HepG2 (cell line): ENCODE data around the gene RPA1. TPM values are rescaled to one million over a fixed set of nuclear protein-coding genes. Genes with fewer than 3 reads are reported as not detected.

Source experiments
- ARNTL ChIP-seq: sonication (generic); formaldehyde crosslinking; IDR thresholded peaks from 2 replicates; pipeline ENCODE4 v1.4.0; 2020; ENCODE audit warnings: mild to moderate bottlenecking, missing genetic modification reagents
- DPF2 ChIP-seq: sonication (generic); formaldehyde crosslinking; IDR thresholded peaks from 2 replicates; pipeline ENCODE4 v1.4.0; 2020; ENCODE audit warnings: mild to moderate bottlenecking, low read depth, missing genetic modification reagents, borderline replicate concordance
- ELF4 ChIP-seq: sonication (generic); formaldehyde crosslinking; IDR thresholded peaks from 2 replicates; pipeline ENCODE4 v1.5.0; 2020; ENCODE audit warnings: missing genetic modification reagents, mild to moderate bottlenecking, moderate library complexity, borderline replicate concordance
- ESRRA ChIP-seq: sonication (generic); formaldehyde crosslinking; IDR thresholded peaks from 2 replicates; pipeline ENCODE4 v1.5.1; 2020; ENCODE audit warnings: mild to moderate bottlenecking, low read depth, missing genetic modification reagents
- HDAC2 ChIP-seq: sonication (generic); formaldehyde crosslinking; IDR thresholded peaks from 2 replicates; pipeline ENCODE4 v1.4.0; 2020; ENCODE audit warnings: missing genetic modification reagents
- ISL2 ChIP-seq: sonication (generic); formaldehyde crosslinking; IDR thresholded peaks from 2 replicates; pipeline ENCODE4 v1.5.0; 2020; ENCODE audit warnings: missing genetic modification reagents
- MTA3 ChIP-seq: sonication (generic); formaldehyde crosslinking; IDR thresholded peaks from 2 replicates; pipeline ENCODE4 v1.4.0; 2020; ENCODE audit warnings: missing genetic modification reagents
- PTBP1 ChIP-seq: fragments of 200-400 bp; formaldehyde crosslinking; IDR thresholded peaks from 2 replicates; pipeline ENCODE4 v1.6.1; 2018; ENCODE audit warnings: low read length, low read depth; ENCODE audit not compliant: poor library complexity, severe bottlenecking
- SCMH1 ChIP-seq: sonication (generic); formaldehyde crosslinking; IDR thresholded peaks from 2 replicates; pipeline ENCODE4 v1.9.0; 2021; ENCODE audit warnings: missing genetic modification reagents, mild to moderate bottlenecking, borderline replicate concordance
- U2AF1 ChIP-seq: fragments of 200-400 bp; formaldehyde crosslinking; optimal IDR thresholded peaks from 2 replicates; pipeline ENCODE3; 2017; ENCODE audit warnings: mild to moderate bottlenecking, low read depth, low read length
- ZNF274 ChIP-seq: sonication (generic); formaldehyde crosslinking; IDR thresholded peaks from 2 replicates; pipeline ENCODE4 v1.5.1; 2020; ENCODE audit warnings: mild to moderate bottlenecking, missing genetic modification reagents
- ZNF3 ChIP-seq: IDR thresholded peaks from 2 replicates; pipeline ENCODE4 v1.7.0; 2017; ENCODE audit warnings: inconsistent platforms
- ZNF430 ChIP-seq: sonication (generic); formaldehyde crosslinking; IDR thresholded peaks from 2 replicates; pipeline ENCODE4 v1.9.0; 2021; ENCODE audit warnings: mild to moderate bottlenecking, missing genetic modification reagents
- ZNF556 ChIP-seq: sonication (generic); formaldehyde crosslinking; IDR thresholded peaks from 2 replicates; pipeline ENCODE4 v1.4.0; 2020; ENCODE audit warnings: mild to moderate bottlenecking, missing genetic modification reagents, borderline replicate concordance
- ZNF589 ChIP-seq: sonication (generic); formaldehyde crosslinking; conservative IDR thresholded peaks from 2 replicates; pipeline ENCODE4 v1.8.0; 2022; ENCODE audit warnings: mild to moderate bottlenecking, moderate library complexity, missing genetic modification reagents
- polyA plus RNA-seq, 8 experiments: library from polyadenylated mRNA; depleted of rRNA in 3 of 8; stranded (reverse) in 7 of 8; unstranded in 1 of 8; fragments of >200 nt; fragmentation: Illumina TruSeq in 4 of 8; extraction: Trizol in 4 of 8; gene quantifications; 2 replicates each; pipeline versions ENCODE4 v1.2.1 to v1.2.3, GENCODE V29; 2011 to 2016; ENCODE audit warnings: low read depth in 4 of 8, missing spikeins in 1 of 8, mixed read lengths in 1 of 8; ENCODE audit not compliant: insufficient read depth in 1 of 8
- total RNA-seq, 5 experiments: library from RNA; depleted of rRNA; stranded (reverse); fragments of >200 nt; fragmentation: Illumina TruSeq; extraction: Trizol; gene quantifications; 2 replicates each; pipeline ENCODE4 v1.2.3, GENCODE V29; 2016; ENCODE audit warnings: low read depth in 1 of 5
- TF ChIP-seq, protein P1 (sequence below): sonication (generic); formaldehyde crosslinking; IDR thresholded peaks from 2 replicates; pipeline ENCODE4 v1.4.0; 2020; ENCODE audit warnings: missing genetic modification reagents
- TF ChIP-seq, protein P2 (sequence below): sonication (generic); formaldehyde crosslinking; IDR thresholded peaks from 2 replicates; pipeline ENCODE4 v1.8.1; 2023; ENCODE audit warnings: missing genetic modification reagents, mild to moderate bottlenecking, borderline replicate concordance
- TF ChIP-seq, protein P3 (sequence below): sonication (generic); formaldehyde crosslinking; IDR thresholded peaks from 2 replicates; pipeline ENCODE4 v1.4.0; 2020; ENCODE audit warnings: missing genetic modification reagents
- TF ChIP-seq, protein P4 (sequence below): IDR thresholded peaks from 2 replicates; pipeline ENCODE4 v1.6.1; 2012; ENCODE audit warnings: low read length, improper control_type of control experiment
- TF ChIP-seq, protein P5 (sequence below): IDR thresholded peaks from 2 replicates; pipeline ENCODE4 v1.6.1; 2016

RPA1 gene
- total and polyA plus RNA-seq, 2 of the 13 experiments (the other 11 are each of a cell fraction or from before 2014, with no cell fraction given) = 13.9 to 37.6 TPM

DNA sequence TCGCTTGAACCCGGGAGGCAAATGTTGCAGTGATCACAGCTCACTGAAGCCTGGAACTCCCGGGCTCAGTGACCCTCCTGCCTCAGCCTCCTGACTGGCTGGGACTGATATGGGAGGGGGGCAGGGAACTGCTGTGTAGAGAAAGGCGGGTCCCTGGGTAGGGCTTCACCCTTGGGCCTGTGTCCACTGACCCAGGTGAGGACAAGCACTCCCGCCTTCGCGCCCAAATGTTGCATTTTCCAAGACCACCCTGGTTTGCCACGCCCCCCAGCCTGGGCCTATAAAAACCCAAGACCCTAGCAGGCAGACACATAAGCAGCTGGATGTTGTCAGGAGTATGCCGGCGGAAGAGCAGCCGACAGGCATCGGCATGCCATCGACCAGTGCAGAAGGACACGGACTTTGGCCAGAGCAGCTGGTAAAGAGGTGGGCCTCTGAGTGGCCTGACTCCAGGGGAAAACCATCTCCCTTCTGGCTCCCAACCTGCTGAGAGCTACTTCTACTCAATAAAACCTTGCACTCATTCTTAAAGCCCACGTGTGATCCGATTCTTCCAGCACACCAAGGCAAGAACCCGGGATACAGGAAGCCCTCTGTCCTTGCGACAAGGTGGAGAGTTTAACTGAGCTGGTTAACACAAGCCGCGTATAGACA is 19.2 kb upstream of the RPA1 start (continued):
- TF ChIP-seq ZNF430 (CRISPR knock-in tag) (peak; percentile 48; the same call in 1 of the 2 replicates), SCMH1 (CRISPR knock-in tag) (no peak), ZNF589 (CRISPR knock-in tag) (no peak), MTA3 (CRISPR knock-in tag) (no peak), HDAC2 (CRISPR knock-in tag) (peak; percentile 92), ZNF274 (no peak; the same call in 1 of the 2 replicates), DPF2 (CRISPR knock-in tag) (peak; percentile 88; the same call in 1 of the 2 replicates), ZNF3 (no peak), ZNF556 (peak; percentile 63; the same call in 1 of the 2 replicates), ISL2 (peak; percentile 37; the same call in 1 of the 2 replicates), ELF4 (CRISPR knock-in tag) (no peak), ESRRA (CRISPR knock-in tag) (peak; percentile 95), U2AF1 (no peak), ARNTL (CRISPR knock-in tag) (peak; percentile 71; the same call in 1 of the 2 replicates), PTBP1 (no peak)
- TF ChIP-seq, protein P1, sequence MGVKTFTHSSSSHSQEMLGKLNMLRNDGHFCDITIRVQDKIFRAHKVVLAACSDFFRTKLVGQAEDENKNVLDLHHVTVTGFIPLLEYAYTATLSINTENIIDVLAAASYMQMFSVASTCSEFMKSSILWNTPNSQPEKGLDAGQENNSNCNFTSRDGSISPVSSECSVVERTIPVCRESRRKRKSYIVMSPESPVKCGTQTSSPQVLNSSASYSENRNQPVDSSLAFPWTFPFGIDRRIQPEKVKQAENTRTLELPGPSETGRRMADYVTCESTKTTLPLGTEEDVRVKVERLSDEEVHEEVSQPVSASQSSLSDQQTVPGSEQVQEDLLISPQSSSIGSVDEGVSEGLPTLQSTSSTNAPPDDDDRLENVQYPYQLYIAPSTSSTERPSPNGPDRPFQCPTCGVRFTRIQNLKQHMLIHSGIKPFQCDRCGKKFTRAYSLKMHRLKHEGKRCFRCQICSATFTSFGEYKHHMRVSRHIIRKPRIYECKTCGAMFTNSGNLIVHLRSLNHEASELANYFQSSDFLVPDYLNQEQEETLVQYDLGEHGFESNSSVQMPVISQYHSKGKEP = no peak
- TF ChIP-seq, protein P2, sequence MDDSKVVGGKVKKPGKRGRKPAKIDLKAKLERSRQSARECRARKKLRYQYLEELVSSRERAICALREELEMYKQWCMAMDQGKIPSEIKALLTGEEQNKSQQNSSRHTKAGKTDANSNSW (CRISPR knock-in tag) = no peak
- TF ChIP-seq, protein P3, sequence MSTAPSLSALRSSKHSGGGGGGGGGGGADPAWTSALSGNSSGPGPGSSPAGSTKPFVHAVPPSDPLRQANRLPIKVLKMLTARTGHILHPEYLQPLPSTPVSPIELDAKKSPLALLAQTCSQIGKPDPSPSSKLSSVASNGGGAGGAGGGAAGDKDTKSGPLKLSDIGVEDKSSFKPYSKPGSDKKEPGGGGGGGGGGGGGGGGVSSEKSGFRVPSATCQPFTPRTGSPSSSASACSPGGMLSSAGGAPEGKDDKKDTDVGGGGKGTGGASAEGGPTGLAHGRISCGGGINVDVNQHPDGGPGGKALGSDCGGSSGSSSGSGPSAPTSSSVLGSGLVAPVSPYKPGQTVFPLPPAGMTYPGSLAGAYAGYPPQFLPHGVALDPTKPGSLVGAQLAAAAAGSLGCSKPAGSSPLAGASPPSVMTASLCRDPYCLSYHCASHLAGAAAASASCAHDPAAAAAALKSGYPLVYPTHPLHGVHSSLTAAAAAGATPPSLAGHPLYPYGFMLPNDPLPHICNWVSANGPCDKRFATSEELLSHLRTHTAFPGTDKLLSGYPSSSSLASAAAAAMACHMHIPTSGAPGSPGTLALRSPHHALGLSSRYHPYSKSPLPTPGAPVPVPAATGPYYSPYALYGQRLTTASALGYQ (CRISPR knock-in tag) = peak; percentile 52
- TF ChIP-seq, protein P4, sequence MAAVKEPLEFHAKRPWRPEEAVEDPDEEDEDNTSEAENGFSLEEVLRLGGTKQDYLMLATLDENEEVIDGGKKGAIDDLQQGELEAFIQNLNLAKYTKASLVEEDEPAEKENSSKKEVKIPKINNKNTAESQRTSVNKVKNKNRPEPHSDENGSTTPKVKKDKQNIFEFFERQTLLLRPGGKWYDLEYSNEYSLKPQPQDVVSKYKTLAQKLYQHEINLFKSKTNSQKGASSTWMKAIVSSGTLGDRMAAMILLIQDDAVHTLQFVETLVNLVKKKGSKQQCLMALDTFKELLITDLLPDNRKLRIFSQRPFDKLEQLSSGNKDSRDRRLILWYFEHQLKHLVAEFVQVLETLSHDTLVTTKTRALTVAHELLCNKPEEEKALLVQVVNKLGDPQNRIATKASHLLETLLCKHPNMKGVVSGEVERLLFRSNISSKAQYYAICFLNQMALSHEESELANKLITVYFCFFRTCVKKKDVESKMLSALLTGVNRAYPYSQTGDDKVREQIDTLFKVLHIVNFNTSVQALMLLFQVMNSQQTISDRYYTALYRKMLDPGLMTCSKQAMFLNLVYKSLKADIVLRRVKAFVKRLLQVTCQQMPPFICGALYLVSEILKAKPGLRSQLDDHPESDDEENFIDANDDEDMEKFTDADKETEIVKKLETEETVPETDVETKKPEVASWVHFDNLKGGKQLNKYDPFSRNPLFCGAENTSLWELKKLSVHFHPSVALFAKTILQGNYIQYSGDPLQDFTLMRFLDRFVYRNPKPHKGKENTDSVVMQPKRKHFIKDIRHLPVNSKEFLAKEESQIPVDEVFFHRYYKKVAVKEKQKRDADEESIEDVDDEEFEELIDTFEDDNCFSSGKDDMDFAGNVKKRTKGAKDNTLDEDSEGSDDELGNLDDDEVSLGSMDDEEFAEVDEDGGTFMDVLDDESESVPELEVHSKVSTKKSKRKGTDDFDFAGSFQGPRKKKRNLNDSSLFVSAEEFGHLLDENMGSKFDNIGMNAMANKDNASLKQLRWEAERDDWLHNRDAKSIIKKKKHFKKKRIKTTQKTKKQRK = no peak
- TF ChIP-seq, protein P5, sequence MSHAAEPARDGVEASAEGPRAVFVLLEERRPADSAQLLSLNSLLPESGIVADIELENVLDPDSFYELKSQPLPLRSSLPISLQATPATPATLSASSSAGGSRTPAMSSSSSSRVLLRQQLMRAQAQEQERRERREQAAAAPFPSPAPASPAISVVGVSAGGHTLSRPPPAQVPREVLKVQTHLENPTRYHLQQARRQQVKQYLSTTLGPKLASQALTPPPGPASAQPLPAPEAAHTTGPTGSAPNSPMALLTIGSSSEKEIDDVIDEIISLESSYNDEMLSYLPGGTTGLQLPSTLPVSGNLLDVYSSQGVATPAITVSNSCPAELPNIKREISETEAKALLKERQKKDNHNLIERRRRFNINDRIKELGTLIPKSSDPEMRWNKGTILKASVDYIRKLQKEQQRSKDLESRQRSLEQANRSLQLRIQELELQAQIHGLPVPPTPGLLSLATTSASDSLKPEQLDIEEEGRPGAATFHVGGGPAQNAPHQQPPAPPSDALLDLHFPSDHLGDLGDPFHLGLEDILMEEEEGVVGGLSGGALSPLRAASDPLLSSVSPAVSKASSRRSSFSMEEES = peak; percentile 77; the same call in 1 of the 2 replicates
